NCI-H2171 (cell line): ENCODE data around the gene GLI3.

Experiments
- DNase-seq: peaks from one replicate; lab custom pipeline; 2025; lab: John Stamatoyannopoulos, UW

GLI3 gene

DNA sequence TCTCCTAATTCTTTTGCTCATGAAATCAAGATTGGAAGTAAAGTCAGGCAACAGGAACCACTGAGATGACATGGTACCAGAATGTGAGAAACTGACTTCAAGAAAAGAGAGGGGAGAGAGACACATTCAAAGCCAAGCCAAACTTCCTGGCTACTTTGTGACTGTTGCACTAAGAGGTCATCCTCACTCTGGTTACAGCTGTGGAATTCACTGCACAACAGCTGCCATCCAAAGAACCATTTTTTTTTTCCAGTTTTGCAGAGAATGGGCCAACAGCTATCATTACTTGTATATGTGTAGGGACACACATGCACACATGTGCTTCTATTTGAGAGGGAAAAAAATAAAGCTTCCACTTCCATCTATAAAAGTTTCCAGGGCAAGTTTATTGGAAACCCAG is 203.5 kb downstream of the GLI3 start:
- no peak for DNase-seq

GRCh38 chr7:42029405-42029804 is 207.6 kb downstream of the GLI3 start:
- no peak for DNase-seq

GRCh38 chr7:42027521-42027920 is 209.5 kb downstream of the GLI3 start:
- DNase-seq, result no peak

GRCh38 chr7:42026622-42027197 is 210.3 kb downstream of the GLI3 start:
- no peak for DNase-seq

- DNase-seq, result no peak
Observed at GRCh38 chr7:42025635-42026375, 211.2 kb downstream of the GLI3 start.

GRCh38 chr7:42024537-42024936 is 212.5 kb downstream of the GLI3 start:
- no peak for DNase-seq

- DNase-seq, result no peak
Observed at GRCh38 chr7:42023262-42023661, 213.7 kb downstream of the GLI3 start.

- no peak for DNase-seq
Observed at GRCh38 chr7:42022791-42023190, 214.2 kb downstream of the GLI3 start.

DNA sequence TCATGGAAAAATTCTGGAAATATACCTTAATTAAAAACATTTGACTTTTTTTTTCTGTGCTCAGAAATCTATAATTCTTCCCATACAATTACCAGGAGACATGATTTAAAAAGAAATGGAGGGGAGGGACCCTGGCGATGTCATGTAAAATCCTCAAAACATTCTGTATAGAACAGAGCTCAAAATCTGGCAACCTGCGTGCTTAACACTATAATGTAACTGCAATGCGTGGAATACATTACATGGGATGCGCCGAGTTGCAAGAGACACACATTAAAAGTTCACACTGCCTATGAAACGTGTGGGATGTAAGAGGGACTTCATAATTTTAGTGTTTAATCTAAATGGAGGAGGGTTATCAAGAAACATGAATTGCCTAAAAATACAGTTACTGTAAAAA is 215.0 kb downstream of the GLI3 start:
- DNase-seq, result no peak

DNA sequence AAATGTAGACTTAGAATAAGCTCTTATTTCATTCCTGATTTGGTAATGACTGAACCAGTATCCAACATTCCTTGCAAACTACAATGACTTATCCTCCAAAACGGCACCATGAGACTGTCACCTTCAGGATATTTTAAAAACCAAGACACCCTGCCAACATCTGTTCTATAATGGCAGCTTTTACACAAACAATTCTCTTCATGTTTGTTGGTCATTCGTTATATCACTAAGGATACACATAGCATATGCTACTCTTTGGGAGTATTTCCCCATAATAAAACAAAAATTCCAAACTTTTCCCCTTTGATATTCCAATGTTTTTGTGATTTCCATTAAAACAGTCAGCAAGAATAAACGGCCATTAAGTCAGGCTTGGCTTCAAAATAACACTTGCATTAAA is 215.4 kb downstream of the GLI3 start:
- DNase-seq, result no peak

GRCh38 chr7:42020061-42020460 is 216.9 kb downstream of the GLI3 start:
- no peak for DNase-seq

DNA sequence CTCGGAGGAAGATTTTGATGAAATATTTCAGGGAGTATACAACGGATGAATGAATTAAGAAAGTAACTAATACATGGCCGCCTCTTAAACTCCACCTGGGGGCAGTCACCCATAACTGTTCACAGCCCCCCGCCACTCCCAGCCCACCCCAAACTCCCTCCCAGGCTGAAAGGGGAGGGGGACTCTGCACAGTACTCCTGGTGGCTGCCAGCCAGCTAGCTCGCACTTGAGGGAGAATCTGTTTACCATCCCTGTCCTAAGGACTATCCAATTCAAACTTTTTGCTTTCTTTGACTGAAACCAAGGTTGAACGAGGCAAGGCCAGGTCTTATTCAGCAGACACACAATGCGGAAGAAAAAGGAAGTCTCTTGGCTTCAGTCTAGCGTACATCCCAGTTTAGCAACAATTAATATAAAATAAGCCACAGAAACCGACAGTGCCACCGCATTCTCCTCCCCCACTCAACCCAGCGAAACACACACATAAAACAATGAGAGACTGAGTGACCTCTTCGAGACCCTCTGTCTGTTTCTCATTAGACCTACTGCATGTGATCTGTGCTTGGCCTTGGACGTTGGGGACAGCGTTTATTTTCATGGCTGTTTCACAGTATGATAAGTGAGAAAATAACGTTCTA is 219.5 kb downstream of the GLI3 start:
- no peak for DNase-seq

DNA sequence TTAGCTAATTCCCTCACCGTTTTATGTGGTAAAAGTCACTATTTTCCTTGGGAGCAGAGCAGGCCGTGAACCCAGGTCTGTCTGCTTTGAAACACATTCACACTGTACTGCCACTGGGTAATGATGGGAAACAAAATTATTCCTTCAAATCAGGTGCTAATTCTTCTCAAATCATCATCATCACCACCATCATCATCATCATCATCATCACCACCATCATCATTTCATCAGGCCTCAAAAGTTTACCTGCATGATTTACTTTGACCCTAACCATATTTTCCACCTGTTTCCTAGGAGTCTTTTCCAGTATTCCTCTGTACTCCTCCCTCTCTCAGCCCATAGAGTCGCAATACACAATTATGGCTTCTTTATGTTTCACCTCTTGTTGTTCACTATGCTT is 220.5 kb downstream of the GLI3 start:
- no peak for DNase-seq

DNA sequence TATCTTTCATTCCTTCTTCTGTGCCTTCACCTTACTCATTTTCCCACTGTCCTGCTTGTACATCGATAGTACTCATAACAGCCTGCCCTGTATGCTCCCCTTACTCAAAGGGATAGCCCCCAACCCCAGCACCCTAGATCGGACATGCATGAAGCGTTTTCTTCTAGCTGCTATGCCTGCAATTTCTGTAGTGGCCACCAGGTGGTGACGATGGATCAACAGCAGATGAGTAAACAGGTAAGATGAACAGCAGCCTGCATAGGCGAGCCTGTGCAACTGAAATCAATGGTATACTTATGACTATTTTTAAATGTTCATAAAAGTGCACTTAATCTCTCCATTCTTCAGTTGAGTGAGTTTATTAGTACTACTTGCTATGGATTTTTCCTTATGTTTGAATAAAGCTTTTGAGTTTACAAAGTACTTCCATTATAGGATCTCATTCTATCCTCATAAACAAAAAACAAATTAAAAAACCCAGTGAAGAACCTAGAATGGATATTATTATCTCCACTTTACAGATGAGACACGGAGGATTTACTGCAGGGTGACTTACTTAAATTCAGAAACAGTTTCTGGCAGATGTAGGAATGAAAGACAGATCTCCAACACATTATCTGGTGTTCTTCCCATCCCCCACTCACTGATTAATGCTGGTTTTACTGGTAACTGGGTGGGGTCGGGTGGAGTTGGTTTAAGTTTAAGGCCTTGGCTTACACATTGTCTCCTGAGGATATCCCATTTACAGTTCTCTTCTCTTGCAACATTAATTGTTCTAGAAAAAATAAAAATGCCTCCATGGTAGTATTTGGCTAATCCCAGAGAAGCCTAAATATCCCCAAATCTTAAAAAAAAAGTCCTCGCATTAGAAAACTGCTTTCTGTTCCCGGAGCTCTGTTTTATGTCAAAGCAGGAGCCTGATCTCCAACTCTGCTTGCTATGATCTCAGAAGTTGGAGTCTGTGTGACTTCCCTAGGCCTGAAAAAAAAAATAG is 222.1 kb downstream of the GLI3 start:
- no peak for DNase-seq

- no peak for DNase-seq
Observed at GRCh38 chr7:42012786-42013360, 224.1 kb downstream of the GLI3 start.

DNA sequence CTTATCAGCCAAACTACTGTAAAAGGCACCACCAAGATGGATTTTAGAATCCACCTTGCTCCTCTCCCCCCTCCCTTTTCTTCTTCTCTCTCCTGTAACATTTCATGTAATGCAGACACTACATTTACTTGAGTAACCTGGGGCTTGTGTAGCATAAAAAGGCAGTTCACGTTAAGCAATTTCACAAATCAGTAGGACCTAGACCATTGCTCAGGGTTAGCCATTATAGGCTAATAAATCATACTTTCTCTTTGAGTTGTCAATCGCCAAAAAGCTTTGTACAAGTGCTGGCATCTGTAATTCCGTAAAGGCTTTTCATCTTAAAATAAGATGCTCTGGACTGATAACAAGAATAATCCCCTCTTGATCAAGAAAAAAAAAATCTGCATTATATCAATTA is 224.7 kb downstream of the GLI3 start:
- no peak for DNase-seq

GRCh38 chr7:42011846-42012245 is 225.2 kb downstream of the GLI3 start:
- DNase-seq, result no peak

GRCh38 chr7:42010751-42011150 is 226.3 kb downstream of the GLI3 start:
- DNase-seq, result no peak

DNA sequence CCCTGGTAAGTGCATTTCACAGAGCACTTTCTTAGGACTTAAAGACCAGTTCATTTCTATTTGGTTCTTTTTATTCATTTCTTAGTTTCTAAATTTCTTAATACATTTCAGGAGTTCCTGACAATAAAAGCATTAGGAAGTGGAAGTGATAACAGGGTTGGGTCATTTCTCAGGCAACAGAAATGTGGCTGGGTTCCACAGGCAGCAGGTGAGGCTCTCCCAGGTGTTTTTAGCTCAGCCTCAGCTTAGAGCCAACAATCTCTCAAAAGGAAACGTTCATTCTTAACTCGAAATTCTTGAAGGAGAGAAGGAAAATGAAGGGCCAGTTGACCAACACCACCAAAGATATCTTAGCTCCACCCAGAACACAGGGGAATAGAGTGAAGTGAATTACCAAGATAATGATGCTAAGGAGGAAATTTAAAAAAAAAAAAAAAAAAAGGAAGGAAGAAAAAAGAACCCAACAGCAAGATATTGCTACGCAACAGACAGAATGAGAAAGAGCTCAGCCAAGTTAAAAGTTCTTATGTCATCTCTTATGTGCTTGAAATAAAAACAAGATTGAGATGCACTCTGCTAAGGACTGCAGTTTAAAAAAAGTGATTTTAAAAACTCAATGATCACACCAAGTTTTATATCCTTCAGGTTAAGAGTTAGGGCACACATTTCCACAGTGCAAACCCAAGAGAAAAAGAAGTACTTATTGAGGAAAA is 230.1 kb downstream of the GLI3 start:
- DNase-seq, result no peak

DNA sequence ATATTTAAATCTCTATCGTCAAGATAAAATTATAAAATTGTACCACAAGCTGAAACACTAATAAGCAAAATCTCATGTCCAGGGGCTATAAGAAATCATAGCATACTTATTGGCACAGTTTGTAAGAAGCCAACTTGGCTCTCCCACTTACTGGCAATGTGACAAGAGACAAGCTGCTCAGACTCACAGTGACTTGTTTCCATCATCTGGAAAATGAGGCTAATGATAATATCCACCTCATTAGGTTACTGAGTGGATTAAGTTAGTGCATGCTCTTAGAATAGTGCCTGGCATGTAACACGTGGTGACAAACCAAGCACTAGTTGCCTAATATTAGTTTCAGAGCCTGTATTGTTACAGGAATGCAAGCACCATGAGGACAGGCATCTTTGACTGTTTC is 234.4 kb downstream of the GLI3 start:
- DNase-seq, result no peak

DNA sequence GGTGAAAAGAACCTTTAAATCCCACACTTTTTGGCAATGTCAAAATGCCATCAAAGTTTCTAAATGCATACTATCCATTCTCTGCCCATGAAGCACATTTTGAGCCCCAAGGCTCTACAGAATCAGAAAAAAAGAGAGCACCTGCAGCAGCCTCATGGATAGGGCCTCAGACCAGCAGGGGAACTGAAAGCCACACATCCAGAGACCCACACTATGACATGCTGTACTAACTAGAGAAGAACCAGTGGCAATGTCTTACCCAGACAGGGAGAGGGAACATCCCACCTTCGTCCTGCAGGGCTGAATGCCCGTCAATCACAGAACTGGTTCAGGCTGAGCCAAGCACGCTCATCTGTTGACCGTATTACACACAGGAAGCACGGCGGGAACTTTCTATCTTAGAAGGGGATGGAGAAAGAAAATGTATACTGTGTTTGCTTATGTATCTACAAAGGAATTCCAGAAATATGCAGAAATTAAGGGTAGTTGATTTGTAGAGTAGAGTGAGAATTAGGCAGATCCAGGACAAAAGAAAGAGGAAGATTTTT is 237.2 kb downstream of the GLI3 start:
- no peak for DNase-seq
